Measurements from ENCODE around the gene CDHR2. TPM values are rescaled to one million over a fixed set of nuclear protein-coding genes. Genes with fewer than 3 reads are reported as not detected.

The CDHR2 gene
- total RNA-seq, 4 donors from 2014 or later, result not detected

DNA sequence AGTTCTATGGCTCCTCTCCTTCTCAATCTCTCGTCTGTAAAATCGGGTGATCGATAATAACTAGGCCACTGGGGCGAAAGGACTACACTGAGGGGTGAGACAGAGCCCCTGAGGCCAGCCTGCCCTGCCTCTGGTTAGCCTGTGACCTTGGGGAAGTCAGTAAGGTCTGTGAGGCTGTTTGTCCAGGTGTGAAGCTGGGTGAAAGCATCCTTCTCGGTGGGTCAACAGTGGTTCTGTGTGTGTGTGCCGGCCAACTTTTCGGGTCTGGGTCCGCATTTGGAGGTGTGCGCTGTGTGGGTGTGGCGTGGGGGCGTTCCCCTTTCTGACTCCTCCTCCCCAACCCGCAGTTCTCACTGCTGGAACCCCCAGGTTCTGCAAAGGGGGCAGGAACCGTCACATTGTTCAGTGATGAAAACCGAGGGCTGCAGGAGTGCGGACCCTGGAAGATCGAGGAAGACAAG, 7.0 kb upstream of the CDHR2 start:
- H3K27ac ChIP-seq, result peak overlapping the region in 3 of 4 donors; percentile 80 to 87 (median 86)
- H3K4me3 ChIP-seq, result peak overlapping the region; percentile 60 to 88 (median 68)
- WGBS, 2 donors, result 53 to 54% methylated on average over 16 of the region's 16 CpGs
- no peaks in the 10 kb centered on the region for H3K9me3 ChIP-seq
- H3K4me1 ChIP-seq, result peaks cover 0 to 37% (median 21%) of the 10 kb centered on the region in 4 donors
- H3K27me3 ChIP-seq, result no peaks in the 10 kb centered on the region
- no peak for DNase-seq (ENCODE audit: low spot score in 2 of 2)
- no peaks in the 10 kb centered on the region for H3K36me3 ChIP-seq
- TF ChIP-seq POLR2A (IDR thresholded peaks at IDR 0.05) (no peak), EP300 (IDR thresholded peaks at IDR 0.05) (no peak)
- TF ChIP-seq, protein P1, sequence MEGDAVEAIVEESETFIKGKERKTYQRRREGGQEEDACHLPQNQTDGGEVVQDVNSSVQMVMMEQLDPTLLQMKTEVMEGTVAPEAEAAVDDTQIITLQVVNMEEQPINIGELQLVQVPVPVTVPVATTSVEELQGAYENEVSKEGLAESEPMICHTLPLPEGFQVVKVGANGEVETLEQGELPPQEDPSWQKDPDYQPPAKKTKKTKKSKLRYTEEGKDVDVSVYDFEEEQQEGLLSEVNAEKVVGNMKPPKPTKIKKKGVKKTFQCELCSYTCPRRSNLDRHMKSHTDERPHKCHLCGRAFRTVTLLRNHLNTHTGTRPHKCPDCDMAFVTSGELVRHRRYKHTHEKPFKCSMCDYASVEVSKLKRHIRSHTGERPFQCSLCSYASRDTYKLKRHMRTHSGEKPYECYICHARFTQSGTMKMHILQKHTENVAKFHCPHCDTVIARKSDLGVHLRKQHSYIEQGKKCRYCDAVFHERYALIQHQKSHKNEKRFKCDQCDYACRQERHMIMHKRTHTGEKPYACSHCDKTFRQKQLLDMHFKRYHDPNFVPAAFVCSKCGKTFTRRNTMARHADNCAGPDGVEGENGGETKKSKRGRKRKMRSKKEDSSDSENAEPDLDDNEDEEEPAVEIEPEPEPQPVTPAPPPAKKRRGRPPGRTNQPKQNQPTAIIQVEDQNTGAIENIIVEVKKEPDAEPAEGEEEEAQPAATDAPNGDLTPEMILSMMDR (IDR thresholded peaks at IDR 0.05), result no peak

DNA sequence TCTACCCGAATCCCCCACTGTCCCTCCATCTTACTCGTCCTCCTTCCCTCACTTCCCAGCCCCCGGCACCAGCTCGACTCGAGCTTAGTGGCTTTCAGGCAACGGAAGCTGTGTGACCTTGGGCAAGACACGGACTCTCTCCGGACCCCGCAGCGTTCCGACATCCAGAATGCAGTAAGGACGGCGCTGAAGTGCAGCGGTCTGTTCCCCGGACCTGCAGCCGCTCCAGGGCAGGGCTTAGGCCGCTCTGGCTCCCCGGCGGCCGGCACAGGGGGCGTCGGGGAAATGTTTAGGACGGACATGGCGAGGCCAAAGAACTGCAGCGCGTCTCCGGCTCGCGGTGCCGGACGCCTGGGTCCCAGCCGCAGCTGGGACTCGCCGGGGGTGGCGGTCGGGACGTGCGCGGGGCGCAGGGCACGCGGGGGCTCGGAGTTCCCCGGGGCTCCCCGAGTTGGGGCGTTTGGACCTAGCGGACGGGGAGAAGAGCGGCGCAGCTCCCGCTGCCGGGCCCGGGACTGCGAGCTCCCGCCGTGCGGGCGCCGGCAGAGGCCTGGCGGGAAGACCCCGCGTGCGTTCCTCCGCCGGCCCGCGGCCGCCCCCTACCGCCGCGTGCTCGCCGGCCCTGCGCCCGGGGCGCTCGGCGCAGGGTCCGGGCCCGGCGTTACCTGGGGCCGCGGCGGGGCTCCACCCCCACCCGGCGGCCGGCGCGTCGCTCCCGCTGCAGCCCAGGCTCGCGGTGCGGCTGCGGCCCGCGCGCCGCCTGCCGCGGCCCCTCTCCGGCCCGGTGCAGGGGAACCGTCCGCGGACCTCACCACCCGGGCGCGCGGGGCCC, 6.3 kb upstream of the CDHR2 start:
- peak overlapping the region; percentile 60 to 88 (median 68) for H3K4me3 ChIP-seq
- no peaks in the 10 kb centered on the region for H3K9me3 ChIP-seq
- WGBS, 2 donors, result 1 to 2% methylated on average over 65 to 68 of the region's 110 CpGs
- DNase-seq (ENCODE audit: low spot score in 2 of 2), result no peak
- H3K4me1 ChIP-seq, result peaks cover 0 to 37% (median 21%) of the 10 kb centered on the region in 4 donors
- TF ChIP-seq EP300 (IDR thresholded peaks at IDR 0.05), result no peak
- TF ChIP-seq, protein P1 (IDR thresholded peaks at IDR 0.05), result peak in 4 of 5 experiments; percentile 35 to 60 (median 44)
- no peak for TF ChIP-seq POLR2A (IDR thresholded peaks at IDR 0.05)
- peak overlapping the region; percentile 41 to 87 (median 83) for H3K27ac ChIP-seq
- no peaks in the 10 kb centered on the region for H3K27me3 ChIP-seq
- no peaks in the 10 kb centered on the region for H3K36me3 ChIP-seq

DNA sequence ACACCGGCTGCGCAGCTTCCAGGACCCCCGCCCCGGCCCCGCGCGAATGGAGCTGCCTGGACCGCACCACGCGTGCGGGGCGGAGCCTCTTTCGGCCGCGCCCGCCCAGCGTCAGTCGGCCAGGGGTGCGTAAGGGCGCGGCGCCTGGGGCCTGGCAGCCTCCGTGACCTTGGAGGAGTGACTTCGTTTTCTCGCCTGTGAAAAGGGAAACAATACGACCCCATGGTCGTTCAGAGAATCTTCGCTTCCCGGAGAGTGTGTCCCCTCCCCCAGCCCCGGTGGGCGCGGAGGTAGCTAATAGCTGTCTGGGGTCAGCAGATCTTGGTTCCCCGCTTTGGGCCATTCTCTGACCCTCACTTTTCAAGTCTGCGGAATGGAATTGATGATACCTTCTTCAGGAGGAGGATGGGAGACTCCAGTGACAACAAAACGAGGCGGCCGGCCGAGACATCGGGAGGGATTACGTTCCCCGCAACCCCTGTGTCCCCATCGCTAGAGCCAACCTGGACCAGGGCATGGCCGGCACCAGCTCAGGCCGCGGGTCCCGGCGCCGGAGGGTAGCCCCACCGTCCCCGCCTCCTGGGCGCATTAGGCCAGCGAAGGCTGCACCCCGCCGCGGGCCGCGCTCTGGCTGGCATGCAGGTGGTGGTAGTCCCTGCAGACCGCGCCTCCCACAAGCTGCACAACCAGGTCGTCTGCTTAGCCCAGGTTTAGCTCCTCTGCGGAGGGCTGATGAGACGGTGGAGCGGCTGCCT, 5.5 kb upstream of the CDHR2 start:
- Histone ChIP-seq H3K4me1 (peaks cover 0 to 31% (median 16%) of the 10 kb centered on the region in 4 donors), H3K27me3 (no peaks in the 10 kb centered on the region), H3K36me3 (no peaks in the 10 kb centered on the region), H3K27ac (peak overlapping the region in 3 of 4 donors; percentile 9 to 85 (median 84)), H3K9me3 (no peaks in the 10 kb centered on the region), H3K4me3 (peak overlapping the region; percentile 60 to 69 (median 66))
- peak in 1 of 2 donors; percentile 46 for TF ChIP-seq POLR2A (IDR thresholded peaks at IDR 0.05)
- TF ChIP-seq, protein P1 (IDR thresholded peaks at IDR 0.05), result no peak
- TF ChIP-seq EP300 (IDR thresholded peaks at IDR 0.05), result peak in 1 of 2 donors; percentile 60
- no peak for DNase-seq (ENCODE audit: low spot score in 2 of 2)
- 2 to 3% methylated on average over 22 to 34 of the region's 63 CpGs for WGBS, 2 donors

DNA sequence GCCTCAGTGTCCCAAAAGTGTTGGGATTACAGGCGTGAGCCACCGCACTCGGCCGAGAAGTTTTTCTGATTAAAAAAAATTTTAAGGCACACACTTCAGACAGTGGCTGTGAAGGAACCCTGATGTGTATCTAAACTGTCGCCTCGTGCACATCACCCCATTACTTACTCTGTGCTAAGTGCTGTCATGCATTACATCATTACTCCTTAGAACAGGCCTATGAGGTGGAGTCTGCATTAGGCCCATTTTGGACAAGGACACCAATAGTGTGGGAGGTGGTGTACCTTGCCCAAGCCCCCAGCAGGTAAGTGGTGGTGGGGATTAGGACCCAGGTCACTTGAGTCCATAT, 3.8 kb upstream of the CDHR2 start:
- DNase-seq (ENCODE audit: low spot score in 2 of 2), result no peak
- Histone ChIP-seq H3K9me3 (no peaks in the 10 kb centered on the region), H3K27me3 (peaks cover 0 to 6% of the 10 kb centered on the region in 2 donors), H3K27ac (peak overlapping the region in 1 of 4 donors; percentile 85), H3K36me3 (no peaks in the 10 kb centered on the region), H3K4me1 (peaks cover 0 to 29% (median 16%) of the 10 kb centered on the region in 4 donors), H3K4me3 (no peak overlapping the region)
- TF ChIP-seq, protein P1 (IDR thresholded peaks at IDR 0.05), result no peak
- TF ChIP-seq EP300 (IDR thresholded peaks at IDR 0.05) (no peak), POLR2A (IDR thresholded peaks at IDR 0.05) (no peak)
- 93 to 98% methylated on average over 6 of the region's 6 CpGs for WGBS, 2 donors

Data from tibial nerve (tissue), 4 donors.